ENCODE results near the gene AKTIP.
"Not testable (repeated sequence)": the region's sequence is repeated elsewhere in the genome, so short reads cannot be mapped to it uniquely, and the experiment has no call there.

Gene AKTIP

DNA sequence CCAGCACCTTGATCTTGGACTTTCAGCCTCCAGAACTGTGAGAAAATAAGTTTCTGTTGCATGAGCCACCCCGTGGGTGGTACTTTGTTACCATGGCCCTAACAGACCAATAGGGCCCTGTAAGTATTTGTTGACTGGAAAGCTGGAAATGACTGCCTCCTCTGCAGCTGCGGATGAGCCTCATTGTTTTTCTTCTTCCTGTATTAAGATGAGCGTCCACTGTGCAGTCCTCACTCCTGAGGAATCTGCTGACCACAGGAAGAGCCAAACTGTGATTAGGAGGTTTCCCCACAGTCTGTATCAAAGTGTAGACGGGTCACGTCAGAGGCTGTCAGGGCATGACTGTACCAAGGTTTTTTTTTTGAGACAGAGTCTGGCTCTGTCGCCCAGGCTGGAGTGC is 12.2 kb upstream of the AKTIP start:
- no peak for DNase-seq

DNA sequence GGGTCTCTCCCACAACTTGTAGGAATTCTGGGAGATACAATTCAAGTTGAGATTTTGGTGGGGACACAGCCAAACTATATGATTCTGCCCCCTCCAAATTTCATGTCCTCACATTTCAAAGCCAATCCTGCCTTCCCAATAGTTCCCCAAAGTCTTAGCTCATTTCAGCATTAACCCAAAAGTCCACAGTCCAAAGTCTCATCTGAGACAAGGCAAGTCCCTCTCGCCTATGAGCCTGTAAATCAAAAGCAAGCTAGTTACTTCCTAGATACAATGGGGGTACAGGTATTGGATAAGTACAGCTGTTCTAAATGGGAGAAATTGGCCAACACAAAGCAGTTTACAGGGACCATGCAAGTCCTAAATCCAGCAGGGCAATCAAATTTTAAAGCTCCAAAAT is 9.8 kb upstream of the AKTIP start:
- not testable (repeated sequence) for DNase-seq

DNA sequence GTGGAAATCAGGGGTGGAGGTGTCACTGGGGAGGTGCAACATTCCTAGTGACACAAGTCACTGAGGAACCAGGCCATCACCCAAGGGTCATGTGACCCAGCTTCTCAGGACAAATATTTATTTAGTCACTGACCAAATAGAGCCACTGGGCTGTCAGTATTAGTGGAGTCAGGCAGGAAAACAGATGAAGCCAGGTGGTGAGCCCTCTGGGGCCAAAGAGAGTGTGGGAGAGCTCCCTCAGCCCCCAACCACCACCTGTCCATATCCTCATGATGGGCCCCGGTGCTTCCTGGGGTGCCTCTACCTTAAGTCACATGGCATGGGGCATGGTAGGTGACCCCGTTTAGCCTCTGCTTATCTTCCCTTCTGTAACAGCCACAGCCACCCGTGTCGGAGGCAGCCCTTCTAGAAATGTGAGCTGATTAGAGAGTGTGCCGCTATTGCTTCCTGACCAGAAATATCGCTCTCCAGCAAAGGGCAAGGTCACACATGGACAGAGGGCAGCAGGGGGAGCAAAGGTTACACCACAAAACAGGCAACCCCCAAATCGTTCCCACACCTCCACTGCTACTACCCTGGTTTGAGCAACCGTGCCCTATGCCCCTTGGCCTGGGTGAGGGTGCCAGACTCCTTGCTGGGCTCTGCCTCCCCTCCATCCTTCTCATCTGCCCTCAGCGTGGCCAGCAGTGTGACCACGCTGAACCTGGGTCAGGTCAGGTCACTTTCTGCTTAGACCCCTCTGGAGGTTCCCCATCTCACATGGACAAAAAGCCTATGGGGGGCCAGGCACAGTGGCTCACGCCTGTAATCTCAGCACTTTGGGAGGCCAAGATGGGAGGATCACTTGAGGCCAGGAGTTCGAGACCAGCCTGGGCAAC is 8.6 kb upstream of the AKTIP start:
- no peak for DNase-seq

DNA sequence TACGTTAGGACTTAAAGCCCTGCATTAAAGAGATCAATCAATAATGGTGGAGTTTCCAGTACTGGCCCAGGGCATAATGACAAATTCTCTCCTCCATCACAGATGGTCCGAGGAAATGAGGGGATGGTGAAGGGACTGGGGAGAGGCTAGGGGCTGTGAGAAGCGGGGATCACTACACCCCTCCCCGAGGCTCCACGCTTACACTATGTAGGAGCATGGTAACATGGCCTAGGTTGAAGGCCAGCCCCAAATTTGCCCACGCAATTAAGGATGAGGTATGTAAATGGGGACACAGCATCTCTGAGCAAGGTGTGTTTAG is 8.0 kb upstream of the AKTIP start:
- DNase-seq, result no peak

DNA sequence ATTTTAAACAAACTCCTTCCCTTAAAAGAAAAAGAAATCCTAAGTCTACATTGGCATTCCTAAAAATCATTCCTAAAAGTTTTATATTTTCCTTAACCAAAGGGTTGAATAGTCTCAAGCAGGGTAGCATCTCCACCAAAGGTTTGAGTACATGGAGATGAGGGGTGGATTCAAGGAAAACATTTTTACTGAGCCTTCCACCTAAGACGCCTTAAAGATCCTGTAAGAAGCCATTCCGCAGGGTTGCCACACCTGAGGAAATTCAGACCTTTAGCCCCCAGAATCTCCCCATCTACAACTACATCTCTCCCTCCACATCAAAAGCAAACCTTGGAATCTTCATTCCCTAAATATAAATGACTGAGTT is 7.7 kb upstream of the AKTIP start:
- DNase-seq, result no peak

DNA sequence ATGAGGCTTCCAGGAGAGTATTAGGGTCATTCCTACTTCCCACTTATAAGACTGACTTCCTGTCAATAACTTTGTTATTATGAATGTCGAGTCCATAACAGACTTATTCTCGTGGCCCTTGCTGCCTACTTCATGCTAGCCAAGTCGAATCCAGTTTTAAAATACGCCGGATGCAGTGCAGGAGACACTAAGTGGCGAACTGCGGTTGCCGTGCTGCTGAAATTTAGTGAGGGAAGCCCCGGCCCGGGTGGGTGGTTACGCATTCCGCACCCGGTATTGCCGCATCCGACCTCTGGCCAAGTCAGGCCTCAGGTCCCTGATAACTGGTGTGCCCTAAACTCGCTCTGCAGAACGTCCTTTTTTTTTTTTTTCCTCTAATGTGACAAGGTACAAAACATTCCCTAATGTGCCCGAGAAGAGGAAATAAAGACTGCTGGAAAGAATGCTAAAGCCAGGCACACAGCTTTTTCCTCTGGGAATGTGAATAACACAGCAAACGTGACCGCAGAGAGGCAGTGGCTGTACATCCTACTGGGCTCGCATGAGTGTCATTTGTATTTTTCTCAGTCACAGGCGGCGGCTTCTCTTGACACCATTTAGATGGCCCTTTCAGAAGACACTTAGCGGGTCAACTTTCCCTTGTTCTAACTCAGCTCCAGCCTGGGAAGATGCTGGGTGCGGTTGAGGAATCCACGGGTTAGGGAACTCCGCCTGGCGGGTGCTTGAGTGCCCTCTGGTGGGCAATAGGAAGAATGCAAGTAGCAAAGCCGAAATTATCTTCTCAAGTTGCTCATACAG is 7.1 kb upstream of the AKTIP start:
- peak; percentile 47 for DNase-seq

DNA sequence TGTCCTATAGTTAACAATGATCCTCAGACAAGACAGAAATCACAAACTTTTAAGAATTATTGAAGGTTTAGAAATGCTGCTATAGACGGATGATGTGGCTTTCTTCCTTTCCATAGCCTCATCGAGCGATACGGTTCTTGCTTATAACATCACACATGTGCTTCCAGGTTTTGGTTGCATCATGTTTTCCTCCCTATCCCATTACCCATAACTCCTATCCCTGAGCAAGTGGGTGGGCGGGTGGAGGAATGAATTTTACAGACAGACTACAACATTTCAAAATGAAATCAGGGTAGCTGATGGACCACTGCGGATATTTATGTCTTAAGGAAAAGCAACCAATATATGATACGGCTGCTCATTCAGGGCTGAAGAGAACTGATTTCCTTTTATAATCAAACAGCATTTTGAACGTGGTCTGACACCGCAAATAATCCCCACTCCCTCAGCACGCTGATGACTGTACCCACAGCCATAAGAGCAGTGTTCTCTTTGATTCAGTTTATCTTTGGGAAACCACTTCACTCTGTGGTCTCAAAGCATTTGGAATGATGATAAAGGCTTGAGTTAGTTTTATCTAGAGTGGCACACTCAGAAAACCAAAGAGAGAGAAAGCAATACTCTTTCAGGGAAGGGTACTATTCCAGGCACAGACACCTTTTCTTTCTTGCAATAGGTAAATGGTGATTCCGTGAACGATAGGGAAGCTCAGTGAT is 4.6 kb upstream of the AKTIP start:
- DNase-seq, result no peak

DNA sequence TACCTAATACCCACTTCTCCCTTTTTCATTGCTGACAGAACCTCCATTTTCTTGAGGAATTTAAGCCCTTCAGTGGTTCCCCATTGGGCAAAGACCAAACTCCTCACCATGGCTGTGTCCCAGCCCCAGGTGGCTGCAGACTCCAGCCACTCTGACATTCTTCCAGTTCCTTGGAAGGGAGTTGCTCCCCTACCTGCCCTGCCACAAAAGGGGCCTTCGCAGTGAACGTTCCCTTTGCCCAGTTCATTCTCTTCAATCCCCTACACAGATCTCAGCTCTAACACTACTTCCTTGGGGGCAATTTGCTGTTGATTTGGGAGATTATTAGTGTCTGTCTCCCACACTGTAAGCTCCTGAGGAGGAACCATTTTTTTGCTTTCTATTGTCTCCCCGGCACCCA is 3.2 kb upstream of the AKTIP start:
- no peak for DNase-seq

DNA sequence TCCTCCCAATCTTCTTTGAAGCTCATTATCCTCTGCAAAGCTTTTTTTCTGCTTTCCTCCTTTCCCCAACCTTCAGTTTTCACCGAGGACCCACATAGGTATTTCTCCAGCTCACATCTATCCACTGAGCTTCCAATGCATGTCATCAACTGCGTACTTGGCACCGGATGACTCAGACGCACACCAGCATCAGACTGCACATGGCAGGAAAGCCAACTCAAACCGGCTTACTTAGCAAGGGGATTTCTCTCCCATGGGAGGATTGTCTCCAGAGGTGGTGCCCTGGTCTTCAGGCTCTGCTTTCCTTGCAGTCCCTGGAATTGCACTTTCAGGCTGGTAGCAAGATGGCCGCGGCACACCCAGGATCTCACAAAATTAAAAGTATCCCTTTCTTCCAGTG is 1.7 kb upstream of the AKTIP start:
- DNase-seq, result peak; percentile 24

DNA sequence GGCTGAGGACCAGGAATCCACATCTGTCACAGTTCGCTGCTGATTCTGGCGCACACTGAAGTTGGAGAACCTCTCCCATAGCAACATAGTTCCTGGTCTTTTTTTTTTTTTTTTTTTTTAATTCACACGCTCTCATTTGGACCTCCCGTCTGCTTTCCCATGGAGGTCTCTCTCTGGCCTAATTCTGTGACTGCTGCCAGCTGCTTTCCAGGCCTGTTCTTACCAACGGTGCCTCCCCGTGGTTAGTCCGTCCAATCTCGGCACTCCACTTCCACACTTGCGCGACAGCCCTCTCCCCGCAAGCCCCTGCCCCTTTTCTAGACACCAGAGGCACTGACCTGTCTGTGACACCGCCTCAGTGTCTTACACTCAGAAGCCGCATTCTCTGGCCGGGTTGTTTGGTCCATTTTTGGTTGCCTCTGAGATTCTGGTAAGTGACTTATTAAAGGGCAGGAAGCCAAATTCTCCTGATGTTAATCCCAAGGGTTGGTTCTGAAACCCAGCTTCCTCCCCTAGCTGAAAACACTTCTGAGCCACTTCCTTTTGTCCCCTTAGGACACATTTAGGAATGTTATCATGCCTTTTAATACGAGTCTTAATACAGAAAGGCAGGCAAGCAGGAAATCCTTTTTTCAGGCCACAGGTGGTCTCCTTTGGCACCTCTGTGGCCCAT is 1.1 kb upstream of the AKTIP start:
- peak; percentile 27 for DNase-seq

DNA sequence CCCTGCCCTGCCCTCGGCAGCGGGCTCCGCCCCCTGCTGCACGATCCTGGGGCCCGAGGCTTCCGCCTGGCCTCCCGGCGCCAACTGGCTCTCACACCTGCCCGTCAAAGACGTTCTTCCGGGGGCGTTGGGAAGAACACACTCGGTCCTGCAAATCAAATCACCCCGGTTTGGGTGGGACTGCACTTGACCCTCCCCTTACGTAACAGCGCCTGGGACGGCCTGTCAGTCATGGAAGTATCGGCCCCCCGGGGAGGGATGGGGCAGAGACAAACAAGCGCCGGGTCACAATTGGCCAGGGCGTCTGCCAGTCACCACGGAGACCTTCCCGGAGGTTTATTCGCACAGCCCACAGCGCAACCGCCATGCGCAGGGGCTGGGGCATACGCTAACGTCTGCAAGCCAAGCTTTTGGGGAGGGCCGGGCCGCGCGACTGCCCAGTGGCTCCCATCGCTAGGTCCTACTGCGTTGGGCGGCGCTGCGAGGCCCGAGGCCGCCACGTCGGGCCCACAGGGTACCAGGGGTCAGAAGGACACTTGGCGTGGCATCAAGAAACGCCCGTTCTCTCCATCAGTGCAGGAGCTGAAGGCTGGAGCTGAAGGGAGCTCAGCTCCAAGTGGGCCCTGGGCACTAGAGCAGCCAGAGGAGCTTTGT is 388 bp upstream of the AKTIP start:
- DNase-seq, result peak; percentile 100

DNA sequence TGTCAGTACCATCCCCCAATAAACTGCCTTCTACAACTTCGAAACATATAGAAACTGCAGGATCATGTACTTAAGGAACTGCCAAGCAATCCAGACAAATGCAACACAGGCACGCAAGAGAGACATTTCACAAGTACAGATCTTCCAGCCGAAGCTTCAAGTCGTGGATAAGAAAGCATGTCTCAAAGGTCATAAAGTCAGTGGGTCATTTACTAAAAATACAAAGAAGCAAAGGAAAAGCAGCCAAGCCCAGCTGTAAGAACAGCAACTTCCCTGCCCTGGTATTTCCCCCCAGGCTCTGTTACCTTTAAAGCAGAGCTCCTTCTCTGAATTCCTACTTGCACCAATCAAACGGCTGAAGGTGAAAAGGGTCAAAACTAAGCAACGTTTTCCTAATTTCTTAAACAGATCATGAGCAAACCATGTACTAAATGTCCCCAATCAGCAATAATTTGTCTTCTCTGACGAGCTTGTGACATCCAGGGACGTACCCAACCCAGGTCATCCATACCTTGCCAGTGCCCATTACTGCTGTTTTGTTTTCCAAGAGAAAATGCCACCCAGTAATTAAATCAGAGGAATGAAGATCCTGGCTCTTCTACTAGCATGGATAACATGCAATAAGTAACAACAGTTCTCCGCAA is 1.7 kb downstream of the AKTIP start:
- DNase-seq, result no peak

DNA sequence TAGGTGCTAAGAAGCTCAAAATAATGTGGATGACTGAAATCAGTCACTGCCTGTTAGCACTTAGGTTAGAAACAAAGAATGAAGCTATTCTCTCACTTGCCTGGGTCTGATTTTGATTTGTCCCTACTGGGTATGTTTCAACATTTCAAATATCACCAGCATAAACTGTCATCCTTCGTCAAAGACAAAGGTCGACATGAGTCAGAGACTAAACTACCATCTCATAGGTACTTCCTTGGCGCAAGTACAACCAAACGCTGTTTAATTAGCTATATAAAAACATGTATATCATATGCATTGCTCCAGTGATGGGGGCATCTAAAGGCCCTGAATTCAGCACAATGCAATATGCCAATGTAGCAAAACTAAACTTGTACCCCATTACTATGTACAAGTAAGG is 4.0 kb downstream of the AKTIP start:
- no peak for DNase-seq

DNA sequence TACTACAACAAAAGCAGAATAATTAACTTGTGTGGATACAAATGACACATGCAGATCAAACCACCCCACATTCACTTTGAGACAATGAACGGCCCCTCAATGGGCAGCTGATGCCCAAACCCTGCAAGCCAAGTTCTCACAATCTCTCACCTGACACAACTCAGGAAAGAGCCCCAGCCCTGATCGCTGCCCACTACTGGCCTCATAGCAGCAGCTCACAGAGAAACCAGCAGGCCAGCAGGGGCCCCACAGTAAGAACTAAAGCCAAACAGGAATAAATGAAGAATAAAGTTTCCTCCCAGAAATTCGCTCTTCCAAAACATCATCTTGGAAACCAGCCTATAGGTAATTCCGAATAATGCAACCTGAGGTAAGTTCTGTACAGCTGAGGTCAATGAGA is 7.7 kb downstream of the AKTIP start:
- DNase-seq, result no peak

DNA sequence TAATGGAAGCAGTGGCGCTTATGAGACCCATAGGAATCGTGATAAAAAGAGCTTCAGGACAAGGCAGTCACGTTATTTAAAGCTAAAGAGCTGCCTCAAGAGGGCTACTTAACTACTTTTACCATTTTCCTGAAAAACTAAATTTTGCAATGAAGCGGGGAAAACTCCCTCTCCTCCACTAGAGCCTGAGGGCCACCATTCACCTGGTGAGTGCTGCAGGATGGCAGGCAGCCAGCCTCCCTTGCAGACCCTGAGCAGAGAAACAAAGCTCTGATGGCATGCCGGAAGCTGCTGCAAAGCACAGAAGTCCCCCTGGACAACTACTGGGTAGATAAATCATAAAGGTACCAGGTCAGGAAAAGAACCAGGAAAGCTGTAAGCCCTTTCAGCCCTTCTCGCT is 8.4 kb downstream of the AKTIP start:
- DNase-seq, result no peak

DNA sequence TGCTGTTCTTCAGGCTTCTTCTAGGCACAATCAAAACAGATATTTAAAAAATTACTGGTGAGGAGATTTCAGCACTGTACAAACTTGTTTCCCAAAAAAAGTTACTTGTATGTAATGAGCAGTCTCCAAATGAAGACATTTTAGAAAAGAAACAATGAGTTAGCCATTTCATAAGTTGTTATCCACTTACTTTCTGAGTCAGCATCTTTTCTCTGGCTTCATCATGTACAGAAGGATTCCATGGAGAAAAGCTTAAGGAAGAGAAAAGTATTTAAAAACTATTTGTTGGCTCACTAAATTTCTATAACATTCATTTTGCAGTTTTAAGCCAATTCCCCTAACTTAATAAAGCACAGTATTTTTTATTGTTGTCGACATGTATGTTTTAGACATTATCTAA is 10.5 kb downstream of the AKTIP start:
- no peak for DNase-seq

DNA sequence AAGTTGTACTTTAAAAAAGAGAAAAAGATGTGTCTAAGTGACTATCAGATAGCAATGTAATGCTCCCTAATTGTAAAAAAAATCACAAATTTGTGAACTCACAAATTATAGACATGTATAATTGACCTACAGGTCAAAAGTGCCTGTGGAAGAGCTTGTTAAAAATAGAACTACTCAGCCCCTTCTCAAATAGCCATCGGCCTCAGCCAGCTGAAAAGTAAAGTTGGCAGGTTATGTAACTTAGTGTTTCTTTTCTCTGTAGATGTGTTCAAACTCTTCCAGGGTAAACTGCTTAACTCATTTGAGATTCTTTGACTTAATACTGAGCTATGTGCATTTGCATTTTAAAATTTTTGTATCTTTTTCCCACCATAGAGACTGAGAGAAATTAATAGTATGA is 13.3 kb downstream of the AKTIP start:
- no peak for DNase-seq

DNA sequence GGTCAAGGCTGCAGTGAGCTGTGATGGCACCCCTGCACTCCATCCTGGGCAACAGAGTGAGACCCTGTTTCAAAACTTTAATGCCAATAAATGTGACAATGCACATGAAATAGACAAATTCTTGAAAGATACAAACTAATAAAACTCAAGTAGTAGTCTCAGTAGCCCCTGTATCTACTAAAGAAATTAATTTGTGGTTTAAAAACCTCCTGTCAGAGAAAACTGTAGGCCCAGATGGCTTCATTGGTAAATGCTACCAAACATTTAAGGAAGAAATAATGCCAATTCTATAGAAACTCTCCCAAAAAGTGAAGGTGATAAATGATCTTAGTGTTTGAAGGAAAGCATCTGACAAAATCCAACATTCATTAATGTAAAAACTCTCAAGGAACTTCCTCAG is 16.8 kb downstream of the AKTIP start:
- DNase-seq, result no peak

DNA sequence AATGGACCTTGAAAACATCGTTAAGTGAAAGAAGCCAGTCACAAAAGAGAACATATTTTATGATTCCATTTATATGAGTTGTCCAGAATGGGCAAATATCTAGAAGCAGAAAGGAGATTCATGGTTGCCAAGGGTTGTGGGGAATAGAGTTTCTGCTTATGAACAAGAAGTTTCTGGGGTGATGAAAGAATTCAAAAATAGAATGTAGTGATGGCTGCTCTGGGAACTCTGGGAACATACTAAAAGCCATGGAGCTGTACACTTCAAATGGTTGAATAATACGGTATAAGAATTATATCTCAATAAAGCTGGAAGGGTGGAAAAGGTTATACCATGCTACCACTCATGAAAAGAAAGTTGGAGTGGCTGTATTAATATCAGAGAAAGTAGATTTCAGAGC is 18.5 kb downstream of the AKTIP start:
- DNase-seq, result no peak

DNA sequence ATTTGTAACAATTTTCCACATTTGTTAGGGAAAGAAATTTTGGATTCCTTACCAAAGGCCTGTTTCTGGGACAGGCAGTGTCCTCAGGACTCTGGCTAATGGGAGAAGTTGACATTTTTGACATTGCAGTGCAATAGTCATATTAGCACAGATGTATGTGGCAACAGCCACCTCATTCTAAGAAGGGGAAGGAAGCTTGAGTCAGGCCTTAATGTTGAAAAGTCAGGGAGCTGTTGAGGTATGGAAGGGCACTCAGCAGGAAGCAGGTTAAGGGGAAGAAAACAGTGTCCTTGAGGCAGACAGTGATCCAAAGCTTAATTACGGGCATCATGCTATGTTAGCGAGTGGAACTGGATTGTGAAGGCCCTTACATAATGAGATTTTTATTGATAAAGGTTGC is 20.9 kb downstream of the AKTIP start:
- DNase-seq, result no peak

DNA sequence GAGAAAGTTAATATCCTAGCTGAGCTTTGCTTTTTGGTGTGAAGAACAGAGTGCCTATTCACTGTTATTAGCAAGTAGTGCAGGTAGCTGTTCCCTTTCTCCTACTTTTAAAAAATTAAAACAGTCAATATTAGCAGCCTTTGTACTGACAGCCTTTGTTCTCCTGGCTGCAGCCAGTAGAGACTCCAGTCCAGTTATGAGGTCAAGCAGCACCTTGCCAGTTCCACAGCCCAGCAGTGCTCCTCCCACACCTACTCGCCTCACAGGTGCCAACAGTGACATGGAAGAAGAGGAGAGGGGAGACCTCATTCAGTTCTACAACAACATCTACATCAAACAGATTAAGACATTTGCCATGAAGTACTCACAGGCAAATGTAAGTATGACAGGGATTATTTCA is 22.6 kb downstream of the AKTIP start:
- no peak for DNase-seq

DNA sequence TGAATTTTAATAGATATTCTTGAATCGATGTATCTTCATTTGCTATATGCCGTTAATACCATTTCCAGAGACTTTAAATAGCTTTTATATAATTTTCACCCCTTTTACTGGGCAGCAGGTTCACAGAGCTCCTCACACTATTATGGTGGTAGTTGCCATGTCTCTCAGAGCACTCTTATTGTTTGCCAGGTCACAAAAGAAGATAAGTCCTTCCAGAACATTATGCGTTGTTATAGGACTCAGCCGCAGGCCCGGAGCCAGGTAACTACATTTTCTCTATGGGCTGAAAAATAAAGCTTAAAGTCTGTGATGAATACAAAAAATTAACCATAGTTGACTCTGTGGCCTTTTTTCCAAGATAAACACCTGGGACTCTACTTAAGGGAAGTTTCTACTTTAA is 24.0 kb downstream of the AKTIP start:
- DNase-seq, result no peak
